HS-27A (cell line): ENCODE results near the gene KCND2.
"Not testable (repeated sequence)": the region's sequence is repeated elsewhere in the genome, so short reads cannot be mapped to it uniquely, and the experiment has no call there.

Source experiments
- DNase-seq: peaks from one replicate; pipeline ENCODE4 v3.0.0-alpha.2; 2012; ENCODE audit warnings: low read depth, missing footprints

KCND2 gene

DNA sequence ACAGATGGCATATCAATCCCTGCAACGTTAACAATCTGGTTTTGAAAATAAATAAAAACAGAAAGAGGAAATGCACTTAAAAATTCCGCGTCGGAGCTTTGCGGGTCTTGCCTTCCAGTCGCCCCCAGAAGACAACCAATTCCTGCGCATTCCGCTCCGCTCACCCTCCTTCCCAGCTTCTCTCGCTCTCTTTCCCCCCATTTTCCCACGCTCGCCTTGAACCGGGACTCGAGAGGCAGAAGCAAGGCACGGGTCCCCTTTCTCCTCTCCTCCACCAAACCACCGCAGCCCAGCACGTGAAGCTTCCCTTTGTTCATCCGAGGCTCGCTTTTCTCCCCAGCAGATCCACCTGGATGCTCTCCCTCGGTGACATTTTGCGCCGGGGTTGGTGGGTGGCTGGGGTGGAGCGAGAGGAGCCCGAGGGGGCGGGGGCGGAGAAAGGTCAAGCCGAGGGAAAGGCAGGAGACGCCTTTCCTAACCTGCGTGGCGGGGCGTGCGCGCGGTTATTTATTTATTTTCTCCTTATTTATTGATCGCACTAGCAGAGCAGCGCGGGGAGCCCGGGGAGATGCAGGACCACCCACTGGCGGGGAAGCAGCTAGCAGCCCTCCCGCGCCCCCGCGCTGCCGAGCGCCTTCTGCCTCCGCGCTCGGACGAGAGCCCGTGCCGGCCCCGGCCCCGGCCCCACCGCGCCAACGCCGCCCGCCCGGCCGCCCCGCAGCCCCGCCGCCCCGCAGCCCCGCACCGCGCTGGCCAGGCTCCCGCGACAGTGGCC, at the start of gene KCND2:
Gene KCND2, plus strand, starts transcription at position 475 of the 775 bp plus-strand sequence.
- no peak for DNase-seq

DNA sequence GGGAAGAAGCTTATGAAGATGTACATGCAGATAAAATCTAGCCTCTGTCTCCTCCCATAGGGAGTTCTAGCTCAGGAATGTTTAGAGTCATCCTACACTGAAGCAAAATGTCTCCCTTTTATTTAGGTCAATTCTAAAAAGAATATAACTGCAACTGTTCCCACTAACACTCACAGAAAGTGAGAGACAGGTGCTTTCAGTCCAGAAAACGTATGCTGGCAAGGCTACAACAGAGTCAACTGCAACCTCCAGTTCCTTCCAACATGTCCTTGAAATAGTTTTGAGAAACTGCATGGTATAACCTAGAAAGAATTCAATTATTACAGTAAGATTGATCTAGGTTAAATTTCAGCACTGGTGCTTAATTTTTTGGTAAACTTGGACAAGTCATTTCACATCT, 46.8 kb upstream of the KCND2 start:
- DNase-seq = no peak

DNA sequence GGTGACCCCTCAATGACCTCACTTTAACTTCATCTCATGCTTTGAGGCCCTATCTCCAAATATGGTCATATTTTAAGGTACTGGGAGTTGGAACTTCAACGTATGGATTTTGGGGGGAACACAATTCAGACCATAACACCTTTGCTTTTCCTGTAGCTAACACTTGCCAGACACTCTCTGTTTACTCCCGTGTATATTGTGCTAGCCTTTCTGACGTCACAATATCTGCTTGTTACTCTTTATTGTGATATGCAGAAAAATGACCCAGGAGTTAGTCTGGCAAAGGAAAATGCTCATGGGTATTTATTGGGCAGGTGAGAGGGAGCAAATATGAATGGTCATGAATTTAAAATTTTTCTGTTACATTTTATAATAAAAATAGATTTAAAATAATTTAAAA, 45.7 kb upstream of the KCND2 start:
- no peak for DNase-seq

DNA sequence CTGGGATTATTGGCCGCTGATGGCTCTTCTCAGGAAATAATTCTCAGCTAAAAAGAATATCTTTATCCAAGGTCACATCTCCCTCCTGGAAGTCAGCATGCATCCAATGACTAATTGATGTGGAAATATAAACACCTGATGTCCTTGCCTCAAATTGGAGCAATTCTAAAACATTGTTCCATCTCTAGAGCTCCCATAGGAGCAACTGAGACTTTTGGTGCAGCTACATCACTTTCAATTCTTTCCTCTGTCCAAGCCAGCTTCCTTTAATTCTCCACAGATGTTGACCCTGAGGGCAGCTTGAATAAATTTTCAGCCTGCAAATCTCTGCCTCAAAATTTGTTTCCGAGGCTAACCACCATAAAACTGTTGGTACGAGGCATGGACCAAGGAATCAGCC, 43.9 kb upstream of the KCND2 start:
- no peak for DNase-seq

DNA sequence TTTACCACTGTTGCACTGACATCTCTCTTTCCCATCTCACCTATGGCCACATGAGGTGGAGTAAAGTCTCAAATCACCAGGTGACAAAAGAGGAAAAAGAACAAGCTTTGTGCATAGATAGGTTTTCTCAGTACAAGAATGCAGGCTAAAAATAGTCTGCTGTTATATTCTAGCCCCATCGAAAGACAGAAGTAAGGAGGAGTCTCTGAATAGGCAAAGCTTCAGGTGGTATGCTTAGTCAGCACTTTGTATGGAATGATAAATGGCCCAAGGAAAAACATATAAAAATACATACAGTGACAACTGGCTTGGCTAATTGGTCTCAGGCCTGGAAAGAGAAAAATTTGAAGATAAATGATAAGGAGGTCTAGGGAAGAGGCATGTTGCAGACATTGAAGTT, 39.6 kb upstream of the KCND2 start:
- DNase-seq = no peak

DNA sequence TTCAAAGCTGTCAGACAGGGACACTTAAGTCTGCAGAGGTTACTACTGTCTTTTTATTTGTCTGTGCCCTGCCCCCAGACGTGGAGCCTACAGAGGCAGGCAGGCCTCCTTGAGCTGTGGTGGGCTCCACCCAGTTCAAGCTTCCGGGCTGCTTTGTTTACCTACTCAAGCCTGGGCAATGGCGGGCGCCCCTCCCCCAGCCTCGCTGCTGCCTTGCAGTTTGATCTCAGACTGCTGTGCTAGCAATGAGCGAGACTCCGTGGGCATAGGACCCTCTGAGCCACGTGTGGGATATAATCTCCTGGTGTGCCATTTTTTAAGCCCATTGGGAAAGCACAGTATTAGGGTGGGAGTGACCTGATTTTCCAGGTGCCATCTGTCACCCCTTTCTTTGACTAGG, 32.6 kb upstream of the KCND2 start:
- DNase-seq = not testable (repeated sequence)

DNA sequence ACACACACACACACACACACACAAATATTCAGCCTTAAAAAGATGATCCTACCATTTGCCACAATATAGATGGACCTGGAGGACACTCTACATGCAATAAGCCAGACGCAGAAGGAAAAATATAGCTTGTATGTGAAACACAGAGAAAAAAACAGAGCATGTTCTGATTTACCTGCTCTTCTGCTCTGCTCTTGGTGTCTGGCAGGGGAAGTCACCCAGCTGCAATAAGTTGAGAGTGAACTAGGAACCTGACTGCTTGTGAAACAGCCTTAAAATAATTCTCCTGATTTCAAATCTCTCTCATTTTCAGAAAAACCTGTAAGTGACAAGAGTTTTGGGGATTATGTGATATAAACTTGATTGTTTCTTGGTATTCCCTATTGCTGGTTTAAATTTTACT, 31.0 kb upstream of the KCND2 start:
- DNase-seq = no peak

DNA sequence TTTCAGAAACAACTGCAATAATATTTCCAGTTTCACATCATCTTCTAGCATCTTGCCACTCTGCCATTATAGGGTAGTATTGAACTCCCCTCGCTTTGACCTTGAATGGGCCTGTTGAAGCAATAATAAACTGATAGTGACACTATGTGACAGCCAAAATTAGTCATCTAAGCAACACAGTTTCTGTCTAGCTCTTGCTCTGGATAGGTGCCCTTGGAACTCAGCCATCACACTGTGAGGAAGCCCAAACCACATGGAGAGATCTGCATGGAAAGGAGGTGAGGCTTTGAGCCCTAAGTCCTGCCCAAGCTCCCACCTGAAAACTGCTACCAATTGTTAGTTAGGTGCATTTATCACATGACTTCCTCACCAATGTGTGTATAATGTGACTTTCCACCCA, 18.1 kb upstream of the KCND2 start:
- DNase-seq = no peak

DNA sequence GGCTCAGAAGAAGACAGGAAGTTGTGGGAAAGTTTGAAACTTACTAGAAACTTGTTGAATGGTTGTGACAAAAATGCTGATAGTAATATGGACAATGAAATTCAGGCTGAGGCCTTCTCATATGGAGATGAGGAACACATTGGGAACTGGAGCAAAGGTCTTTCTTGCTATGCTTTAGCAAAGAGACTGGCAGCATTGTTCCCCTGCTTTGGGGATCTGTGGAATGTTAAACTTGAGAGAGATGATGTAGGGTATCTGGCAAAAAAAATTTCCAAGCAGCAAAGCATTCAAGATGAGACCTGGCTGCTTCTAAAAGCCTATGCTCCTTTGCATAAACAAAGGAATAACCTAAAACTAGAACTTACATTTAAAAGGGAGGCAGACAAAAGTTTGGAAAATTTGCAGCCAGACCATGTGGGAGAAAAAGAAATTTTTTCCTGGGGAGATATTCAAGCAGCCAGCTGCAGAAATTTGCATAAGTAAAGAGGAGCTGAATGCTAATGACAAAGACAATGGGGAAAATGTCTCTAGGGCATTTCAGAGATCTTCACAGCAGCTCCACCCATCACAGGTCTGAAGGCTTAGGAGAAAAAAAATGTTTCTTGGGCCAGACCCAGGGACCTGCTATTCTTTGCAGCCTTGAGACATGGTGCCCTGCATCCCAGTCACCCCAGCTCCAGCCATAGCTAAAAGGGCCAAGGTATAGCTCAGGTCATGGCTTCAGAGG, 16.5 kb upstream of the KCND2 start:
- DNase-seq = no peak

DNA sequence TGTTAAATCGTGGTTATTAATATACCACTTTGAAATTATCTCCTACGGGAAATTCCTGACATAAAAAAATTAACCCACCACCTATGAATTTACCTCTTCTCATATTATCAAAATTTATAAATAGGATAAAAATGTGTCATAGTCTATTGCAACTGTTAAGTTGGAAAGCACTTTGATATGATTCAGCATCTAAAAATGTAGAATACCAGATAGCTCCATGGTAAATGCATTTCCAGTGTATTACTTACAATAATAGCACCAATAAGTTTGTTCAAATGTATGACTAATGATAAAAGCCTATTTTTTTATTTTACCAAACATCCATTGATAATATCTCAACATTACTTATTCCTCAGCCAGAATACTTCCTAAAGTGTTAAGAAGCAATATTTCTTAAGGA, 13.6 kb upstream of the KCND2 start:
- DNase-seq = peak; percentile 27

DNA sequence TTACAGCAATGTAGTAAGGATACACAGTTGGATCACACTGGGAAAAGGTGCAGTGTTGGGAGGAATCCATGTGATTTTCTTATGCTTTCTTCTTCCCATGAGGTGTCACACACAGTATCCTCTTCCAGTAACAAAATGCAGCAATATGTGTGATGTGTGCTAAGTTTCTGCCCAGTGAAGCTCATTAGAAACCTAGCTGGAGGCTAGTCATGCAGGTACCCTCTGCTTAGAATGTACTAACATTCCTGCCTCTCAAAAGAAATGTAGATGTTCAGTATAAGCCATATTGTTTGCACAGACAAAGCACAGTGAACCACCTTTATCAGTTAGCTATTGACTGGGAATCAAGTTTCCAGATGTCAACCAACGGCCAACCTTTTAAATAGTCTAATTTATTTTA, 12.9 kb upstream of the KCND2 start:
- DNase-seq = no peak

DNA sequence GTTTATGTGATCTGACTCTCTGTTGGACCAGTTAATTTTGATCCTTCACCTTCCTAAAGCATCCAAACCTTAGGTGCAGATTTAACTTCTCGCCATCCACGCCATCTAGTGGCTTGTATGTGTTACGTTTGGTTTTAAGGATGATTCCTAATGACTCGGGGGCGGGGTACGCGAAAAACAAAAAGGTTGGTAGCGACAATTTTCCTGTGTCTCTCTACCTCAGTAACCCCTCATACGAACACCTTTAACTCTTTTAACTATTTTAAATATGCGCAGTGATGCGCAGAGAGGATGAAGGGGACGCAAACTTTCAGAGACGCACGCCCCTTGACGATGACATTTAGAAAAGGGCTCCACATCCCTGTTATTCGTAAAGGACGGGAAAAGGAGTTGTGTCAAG, 714 bp upstream of the KCND2 start:
- DNase-seq = no peak

DNA sequence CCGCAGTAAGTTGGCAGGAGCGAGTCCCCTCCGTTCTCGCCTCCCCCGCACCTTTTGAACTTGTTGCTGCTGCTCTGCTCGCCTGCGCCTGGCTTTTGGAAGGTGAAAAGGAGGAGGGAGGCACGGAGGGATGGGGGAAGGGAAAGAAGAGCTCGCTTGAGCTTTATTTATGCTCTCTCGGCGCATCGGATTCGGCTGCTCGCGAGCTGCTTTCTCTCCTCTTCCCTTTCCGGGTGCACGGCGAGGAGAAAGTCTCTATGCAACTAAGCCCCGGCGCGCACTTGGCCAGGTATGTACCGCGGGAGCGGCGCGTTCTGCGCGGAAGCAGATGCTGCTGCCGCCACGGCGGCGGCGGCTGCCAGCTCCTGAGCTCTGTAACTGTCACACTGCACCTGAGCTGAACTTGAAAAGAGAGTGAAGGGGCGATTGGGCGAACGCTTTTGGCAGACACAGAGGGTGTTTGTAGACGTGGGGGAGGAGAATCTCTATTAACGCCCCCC, 551 bp downstream of the KCND2 start:
- no peak for DNase-seq

DNA sequence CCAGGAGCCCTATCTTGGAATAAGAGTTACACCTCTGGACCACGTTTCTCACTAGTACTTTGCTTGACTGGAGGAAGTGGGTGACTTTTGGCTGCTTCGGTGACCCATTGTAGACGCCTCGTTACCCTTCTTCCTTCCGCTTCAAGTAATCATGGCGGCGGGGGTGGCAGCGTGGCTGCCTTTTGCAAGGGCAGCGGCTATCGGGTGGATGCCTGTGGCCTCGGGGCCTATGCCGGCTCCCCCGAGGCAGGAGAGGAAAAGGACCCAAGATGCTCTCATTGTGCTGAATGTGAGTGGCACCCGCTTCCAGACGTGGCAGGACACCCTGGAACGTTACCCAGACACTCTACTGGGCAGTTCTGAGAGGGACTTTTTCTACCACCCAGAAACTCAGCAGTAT, 1.5 kb downstream of the KCND2 start:
- no peak for DNase-seq

DNA sequence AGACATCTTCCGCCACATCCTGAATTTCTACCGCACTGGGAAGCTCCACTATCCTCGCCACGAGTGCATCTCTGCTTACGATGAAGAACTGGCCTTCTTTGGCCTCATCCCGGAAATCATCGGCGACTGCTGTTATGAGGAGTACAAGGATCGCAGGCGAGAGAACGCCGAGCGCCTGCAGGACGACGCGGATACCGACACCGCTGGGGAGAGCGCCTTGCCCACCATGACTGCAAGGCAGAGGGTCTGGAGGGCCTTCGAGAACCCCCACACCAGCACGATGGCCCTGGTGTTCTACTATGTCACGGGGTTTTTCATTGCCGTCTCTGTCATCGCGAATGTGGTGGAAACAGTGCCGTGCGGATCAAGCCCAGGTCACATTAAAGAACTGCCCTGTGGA, 1.9 kb downstream of the KCND2 start:
- no peak for DNase-seq

DNA sequence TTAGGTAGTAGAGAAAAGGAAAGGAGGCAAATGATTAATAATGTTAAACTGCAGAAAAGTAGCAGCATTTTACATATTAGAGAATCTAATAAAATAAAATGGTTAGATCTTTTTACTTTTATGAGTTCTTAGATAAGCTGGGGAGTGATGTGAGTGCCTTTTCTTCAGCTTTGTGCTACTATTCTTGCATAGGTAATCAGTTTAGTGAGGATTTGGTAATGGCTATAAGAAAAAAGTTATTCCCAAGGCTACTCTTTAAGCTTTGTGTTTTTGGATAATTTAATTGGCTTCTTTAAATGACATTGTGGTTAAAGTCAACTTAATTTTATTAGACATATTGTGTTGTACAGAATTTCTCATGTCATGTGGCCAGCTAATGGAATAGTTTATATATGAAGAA, 3.7 kb downstream of the KCND2 start:
- DNase-seq = no peak

DNA sequence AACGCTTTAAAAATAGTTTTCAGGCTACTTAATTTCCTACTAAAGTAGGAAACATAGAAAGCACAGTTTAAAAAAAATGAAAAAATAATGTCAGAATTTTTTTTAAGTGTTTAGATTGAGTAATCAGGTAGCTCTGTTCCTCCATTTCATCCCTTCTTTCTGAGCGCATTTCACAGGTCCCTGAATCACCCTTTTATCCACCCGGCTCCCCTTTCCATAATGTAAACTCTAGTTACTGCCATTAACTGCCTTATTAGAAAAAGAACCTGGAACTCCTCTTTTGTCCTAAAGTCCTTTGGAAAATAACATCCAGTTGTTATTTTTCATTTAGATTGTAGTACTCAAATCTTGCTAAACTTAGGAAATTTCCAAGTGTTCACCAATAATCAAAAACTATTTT, 5.8 kb downstream of the KCND2 start:
- DNase-seq = no peak

DNA sequence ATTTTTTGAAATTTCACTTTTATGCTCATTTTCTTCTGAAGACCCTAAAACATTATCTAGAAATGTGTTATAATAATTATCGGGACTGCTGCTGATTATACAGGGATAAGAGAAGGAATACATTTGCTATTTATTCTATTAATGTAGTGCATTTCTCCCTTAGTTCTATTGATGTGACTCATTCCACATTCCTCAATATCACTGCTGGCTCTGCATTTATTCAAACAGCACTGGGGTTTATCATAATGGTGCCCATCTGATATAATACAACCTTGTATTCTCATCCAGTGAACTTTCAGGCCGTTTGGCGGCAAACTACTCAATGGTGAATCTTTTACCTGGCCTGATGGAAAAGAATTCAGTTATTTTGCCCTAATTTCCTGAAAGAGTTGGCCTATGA, 7.8 kb downstream of the KCND2 start:
- no peak for DNase-seq

DNA sequence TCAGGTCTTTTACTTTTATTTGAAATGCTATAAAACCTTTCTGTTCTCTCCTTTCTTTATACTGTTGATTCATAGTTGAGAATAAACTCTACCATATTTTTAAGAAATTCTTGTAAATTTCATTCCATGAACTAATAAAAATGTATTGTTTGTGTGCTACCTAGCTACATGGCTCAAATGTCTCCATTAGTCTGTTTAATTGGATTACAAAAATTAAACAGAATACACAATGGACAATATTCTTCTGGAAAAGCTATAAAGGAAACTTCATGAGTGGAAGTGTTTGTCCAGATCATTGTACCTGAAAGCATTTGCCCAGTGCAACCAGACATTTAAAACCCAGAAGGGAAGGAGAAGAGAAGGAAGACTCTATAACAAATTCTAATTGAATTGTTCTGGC, 20.1 kb downstream of the KCND2 start:
- DNase-seq = no peak

DNA sequence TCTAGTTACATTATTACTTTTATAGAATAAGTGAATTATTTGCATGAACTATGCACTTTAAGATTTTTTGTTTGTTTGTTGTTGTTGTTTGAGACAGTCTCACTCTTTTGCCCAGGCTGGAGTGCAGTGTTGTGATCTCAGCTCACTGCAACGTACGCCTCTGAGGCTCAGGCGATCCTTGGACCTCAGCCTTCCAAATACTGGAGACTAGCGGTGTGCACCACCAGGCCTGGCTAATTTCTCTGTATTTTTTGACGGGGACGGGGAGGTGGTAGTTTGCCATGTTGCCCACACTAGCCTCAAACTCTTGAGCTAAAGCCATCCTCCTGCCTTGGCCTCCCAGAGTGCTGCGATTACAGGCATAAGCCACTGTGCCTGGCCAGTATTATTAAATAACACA, 29.2 kb downstream of the KCND2 start:
- no peak for DNase-seq

DNA sequence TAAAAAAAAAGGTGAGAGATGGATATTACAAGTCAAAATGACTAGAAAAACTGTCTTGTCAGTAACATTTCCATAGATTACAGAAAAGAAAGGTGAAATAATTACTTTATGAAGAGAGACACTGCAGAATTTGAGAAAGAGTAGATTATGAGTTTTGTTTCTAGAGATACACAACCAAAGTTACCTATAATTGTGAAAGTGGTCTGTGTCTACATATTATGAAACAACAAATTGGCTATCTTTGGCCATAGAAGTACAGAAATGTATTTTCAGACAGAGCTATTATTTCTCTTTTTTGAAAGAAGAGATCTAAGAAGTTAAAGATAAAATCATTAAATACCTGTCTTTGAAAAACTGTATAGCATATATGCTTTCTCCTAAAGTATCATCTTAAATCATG, 30.1 kb downstream of the KCND2 start:
- DNase-seq = no peak

DNA sequence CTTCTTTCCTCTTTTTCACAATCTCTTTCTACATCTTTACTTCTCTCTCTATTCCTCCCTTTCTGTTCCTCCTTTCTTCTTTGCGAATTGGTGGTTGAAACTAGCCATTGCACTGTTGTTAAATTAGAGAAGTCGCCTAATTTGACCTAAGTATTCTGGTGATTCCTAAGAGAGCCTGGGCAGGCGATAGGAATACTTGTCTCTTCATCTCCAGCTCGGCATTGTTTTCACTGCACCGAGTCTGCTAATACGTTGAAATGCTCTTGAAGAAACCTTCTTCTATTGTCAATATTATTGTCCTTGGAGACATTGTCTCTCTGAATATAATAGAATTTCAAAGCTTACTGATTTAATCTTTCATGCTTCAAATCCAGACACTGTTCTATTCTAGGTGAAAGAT, 31.7 kb downstream of the KCND2 start:
- no peak for DNase-seq

DNA sequence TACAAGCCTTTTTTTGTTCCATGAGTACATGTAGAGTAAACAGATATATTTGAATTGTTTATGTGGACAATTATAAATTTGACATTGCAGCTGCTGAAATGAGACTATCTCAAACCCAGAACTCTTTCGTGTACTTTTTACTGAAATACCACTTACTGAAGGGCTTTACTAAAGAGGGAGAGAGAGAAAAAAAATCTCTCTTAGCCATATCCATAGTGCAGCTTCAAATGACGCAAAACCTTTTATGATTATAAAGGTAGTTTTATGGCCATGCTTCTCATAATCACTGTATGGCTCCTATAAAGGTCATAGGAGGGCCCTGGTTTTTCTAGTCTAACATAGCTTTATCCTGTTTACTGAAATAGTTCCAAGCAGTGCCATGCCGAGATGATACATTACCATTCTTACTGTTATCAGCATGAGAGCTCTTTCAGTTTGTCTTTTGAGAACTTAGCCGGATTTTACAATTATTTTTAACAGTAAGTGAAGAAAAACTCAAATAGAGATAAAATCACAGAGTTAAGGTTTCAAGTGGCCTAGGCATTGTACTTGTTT, 35.1 kb downstream of the KCND2 start:
- no peak for DNase-seq
